Fibroblast of skin of back (primary cell): ENCODE results near the gene G2E3.
"Not testable (repeated sequence)": the region's sequence is repeated elsewhere in the genome, so short reads cannot be mapped to it uniquely, and the experiment has no call there.

Experiments used
- DNase-seq: peaks from one replicate; pipeline ENCODE4 v3.0.0-alpha.2; 2013

G2E3 gene

GRCh38 chr14:30603402-30603801 lies 44.4 kb downstream of the G2E3 start:
- peak; percentile 8 for DNase-seq

- not testable (repeated sequence) for DNase-seq
Measured at GRCh38 chr14:30604696-30605095, 45.7 kb downstream of the G2E3 start.

- peak; percentile 45 for DNase-seq
Measured at GRCh38 chr14:30607156-30607780, 48.3 kb downstream of the G2E3 start.

GRCh38 chr14:30608533-30609006 lies 49.6 kb downstream of the G2E3 start:
- peak; percentile 60 for DNase-seq

GRCh38 chr14:30610787-30611343 lies 51.9 kb downstream of the G2E3 start:
- DNase-seq = peak; percentile 56

GRCh38 chr14:30614155-30614554 lies 55.2 kb downstream of the G2E3 start:
- DNase-seq = no peak

GRCh38 chr14:30620178-30620577 lies 61.2 kb downstream of the G2E3 start:
- peak; percentile 78 for DNase-seq

GRCh38 chr14:30621354-30621939 lies 62.5 kb downstream of the G2E3 start:
- peak; percentile 5 for DNase-seq

- peak; percentile 90 for DNase-seq
Measured at GRCh38 chr14:30621940-30622830, 63.2 kb downstream of the G2E3 start, which contains the start of gene SCFD1. Gene SCFD1 (plus strand): TSS chr14:30622319. CDS start chr14:30622339, 20 bp downstream.

GRCh38 chr14:30623412-30624131 lies 64.6 kb downstream of the G2E3 start:
- DNase-seq = no peak

- DNase-seq = no peak
Measured at GRCh38 chr14:30624132-30624423, 65.1 kb downstream of the G2E3 start.

- DNase-seq = no peak
Measured at GRCh38 chr14:30625533-30625932, 66.6 kb downstream of the G2E3 start.

GRCh38 chr14:30629432-30629831 lies 70.5 kb downstream of the G2E3 start:
- DNase-seq = peak; percentile 70

GRCh38 chr14:30630248-30630647 lies 71.3 kb downstream of the G2E3 start:
- DNase-seq = no peak

- DNase-seq = no peak
Measured at GRCh38 chr14:30632730-30633129, 73.8 kb downstream of the G2E3 start.

- DNase-seq = no peak
Measured at GRCh38 chr14:30638926-30639325, 80.0 kb downstream of the G2E3 start.

- DNase-seq = no peak
Measured at GRCh38 chr14:30641207-30641606, 82.2 kb downstream of the G2E3 start.

GRCh38 chr14:30644462-30644861 lies 85.5 kb downstream of the G2E3 start:
- DNase-seq = not testable (repeated sequence)

GRCh38 chr14:30645600-30645999 lies 86.6 kb downstream of the G2E3 start:
- DNase-seq = no peak

- no peak for DNase-seq
Measured at GRCh38 chr14:30648471-30648870, 89.5 kb downstream of the G2E3 start.

- DNase-seq = no peak
Measured at GRCh38 chr14:30651937-30652336, 93.0 kb downstream of the G2E3 start.

- no peak for DNase-seq
Measured at GRCh38 chr14:30655124-30655523, 96.2 kb downstream of the G2E3 start.

- no peak for DNase-seq
Measured at GRCh38 chr14:30655658-30656057, 96.7 kb downstream of the G2E3 start.
